ENCODE results near the gene MPV17.

The MPV17 gene

GRCh38 chr2:27261241-27261925, 61.5 kb downstream of the MPV17 start:
- no peak for TF ChIP-seq CTCF (IDR thresholded peaks at IDR 0.05; ENCODE audit: poor library complexity, severe bottlenecking)
- DNase-seq (ENCODE audit: low spot score) (no peak), ATAC-seq (ENCODE audit: low read depth) (no peak)
- Histone ChIP-seq H3K9me3 (ENCODE audit: severe bottlenecking) (no peaks in the 10 kb centered on the region), H3K27ac (ENCODE audit: poor library complexity, severe bottlenecking) (no peak overlapping the region), H3K27me3 (ENCODE audit: insufficient read depth, poor library complexity, severe bottlenecking) (peaks cover 60% of the 10 kb centered on the region), H3K4me3 (ENCODE audit: severe bottlenecking) (no peak overlapping the region), H3K4me1 (ENCODE audit: insufficient read depth, poor library complexity, severe bottlenecking) (no peaks in the 10 kb centered on the region), H3K36me3 (ENCODE audit: low read depth) (no peaks in the 10 kb centered on the region)
